HepG2 (cell line): ENCODE results near the gene HIBADH.

Experiments used
- MEF2D ChIP-seq: sonication (generic); formaldehyde crosslinking; IDR thresholded peaks from 2 replicates; pipeline ENCODE4 v1.5.1; 2020; ENCODE audit warnings: mild to moderate bottlenecking, missing genetic modification reagents
- POLR2AphosphoS5 ChIP-seq: IDR thresholded peaks from 2 replicates; pipeline ENCODE4 v1.6.1; 2012; ENCODE audit warnings: low read depth, low read length
- ZNF280B ChIP-seq: sonication (generic); formaldehyde crosslinking; IDR thresholded peaks from 2 replicates; pipeline ENCODE4 v1.5.0; 2020; ENCODE audit warnings: missing genetic modification reagents, mild to moderate bottlenecking, borderline replicate concordance

GRCh38 chr7:27482219-27482618 is 180.5 kb downstream of the HIBADH start:
- TF ChIP-seq MEF2D (CRISPR knock-in tag) (no peak), POLR2AphosphoS5 (no peak), ZNF280B (CRISPR knock-in tag) (no peak)
